ENCODE data around the gene FCGR2B.
"Not testable (repeated sequence)": the region's sequence is repeated elsewhere in the genome, so short reads cannot be mapped to it uniquely, and the experiment has no call there.

FCGR2B gene

GRCh38 chr1:161674447-161674846, 11.5 kb downstream of the FCGR2B start:
- H3K4me1 ChIP-seq (ENCODE audit: control insufficient read depth, insufficient read depth, low read length, poor library complexity, severe bottlenecking); H3K4me3 ChIP-seq (ENCODE audit: insufficient read depth, low read depth, low read length, poor library complexity, severe bottlenecking); H3K27ac ChIP-seq (ENCODE audit: insufficient read depth, low read length, poor library complexity, severe bottlenecking); H3K36me3 ChIP-seq (ENCODE audit: control insufficient read depth, insufficient read depth, low read length); DNase-seq; H3K9me3 ChIP-seq (ENCODE audit: control insufficient read depth, low read length); H3K27me3 ChIP-seq (replicated peaks; ENCODE audit: control insufficient read depth, insufficient read depth, low read length, poor library complexity, severe bottlenecking): not testable (repeated sequence)

GRCh38 chr1:161674908-161675307, 12.0 kb downstream of the FCGR2B start:
- H3K27me3 ChIP-seq (replicated peaks; ENCODE audit: control insufficient read depth, insufficient read depth, low read length, poor library complexity, severe bottlenecking); H3K4me1 ChIP-seq (ENCODE audit: control insufficient read depth, insufficient read depth, low read length, poor library complexity, severe bottlenecking); DNase-seq; H3K9me3 ChIP-seq (ENCODE audit: control insufficient read depth, low read length); H3K36me3 ChIP-seq (ENCODE audit: control insufficient read depth, insufficient read depth, low read length); H3K27ac ChIP-seq (ENCODE audit: insufficient read depth, low read length, poor library complexity, severe bottlenecking); H3K4me3 ChIP-seq (ENCODE audit: insufficient read depth, low read depth, low read length, poor library complexity, severe bottlenecking): not testable (repeated sequence)

GRCh38 chr1:161676441-161676840, 13.5 kb downstream of the FCGR2B start:
- DNase-seq: no peak
- no peaks in the 10 kb centered on the region for H3K9me3 ChIP-seq (ENCODE audit: control insufficient read depth, low read length)
- no peak overlapping the region for H3K27ac ChIP-seq (ENCODE audit: insufficient read depth, low read length, poor library complexity, severe bottlenecking)
- H3K4me1 ChIP-seq (ENCODE audit: control insufficient read depth, insufficient read depth, low read length, poor library complexity, severe bottlenecking): no peaks in the 10 kb centered on the region
- no peak overlapping the region for H3K4me3 ChIP-seq (ENCODE audit: insufficient read depth, low read depth, low read length, poor library complexity, severe bottlenecking)
- H3K36me3 ChIP-seq (ENCODE audit: control insufficient read depth, insufficient read depth, low read length): no peaks in the 10 kb centered on the region
- H3K27me3 ChIP-seq (replicated peaks; ENCODE audit: control insufficient read depth, insufficient read depth, low read length, poor library complexity, severe bottlenecking): no peaks in the 10 kb centered on the region

GRCh38 chr1:161676958-161677689, 14.2 kb downstream of the FCGR2B start:
- Histone ChIP-seq H3K4me3 (ENCODE audit: insufficient read depth, low read depth, low read length, poor library complexity, severe bottlenecking) (no peak overlapping the region), H3K4me1 (ENCODE audit: control insufficient read depth, insufficient read depth, low read length, poor library complexity, severe bottlenecking) (no peaks in the 10 kb centered on the region), H3K9me3 (ENCODE audit: control insufficient read depth, low read length) (no peaks in the 10 kb centered on the region), H3K27ac (ENCODE audit: insufficient read depth, low read length, poor library complexity, severe bottlenecking) (no peak overlapping the region), H3K27me3 (replicated peaks; ENCODE audit: control insufficient read depth, insufficient read depth, low read length, poor library complexity, severe bottlenecking) (no peaks in the 10 kb centered on the region), H3K36me3 (ENCODE audit: control insufficient read depth, insufficient read depth, low read length) (no peaks in the 10 kb centered on the region)
- no peak for DNase-seq

GRCh38 chr1:161678500-161678899, 15.6 kb downstream of the FCGR2B start:
- Histone ChIP-seq H3K4me3 (ENCODE audit: insufficient read depth, low read depth, low read length, poor library complexity, severe bottlenecking) (no peak overlapping the region), H3K4me1 (ENCODE audit: control insufficient read depth, insufficient read depth, low read length, poor library complexity, severe bottlenecking) (no peaks in the 10 kb centered on the region), H3K36me3 (ENCODE audit: control insufficient read depth, insufficient read depth, low read length) (no peaks in the 10 kb centered on the region), H3K27ac (ENCODE audit: insufficient read depth, low read length, poor library complexity, severe bottlenecking) (no peak overlapping the region), H3K9me3 (ENCODE audit: control insufficient read depth, low read length) (no peaks in the 10 kb centered on the region), H3K27me3 (replicated peaks; ENCODE audit: control insufficient read depth, insufficient read depth, low read length, poor library complexity, severe bottlenecking) (no peaks in the 10 kb centered on the region)
- DNase-seq: no peak

- Histone ChIP-seq H3K9me3 (ENCODE audit: control insufficient read depth, low read length) (no peaks in the 10 kb centered on the region), H3K27ac (ENCODE audit: insufficient read depth, low read length, poor library complexity, severe bottlenecking) (no peak overlapping the region), H3K27me3 (replicated peaks; ENCODE audit: control insufficient read depth, insufficient read depth, low read length, poor library complexity, severe bottlenecking) (no peaks in the 10 kb centered on the region), H3K36me3 (ENCODE audit: control insufficient read depth, insufficient read depth, low read length) (no peaks in the 10 kb centered on the region), H3K4me3 (ENCODE audit: insufficient read depth, low read depth, low read length, poor library complexity, severe bottlenecking) (no peak overlapping the region), H3K4me1 (ENCODE audit: control insufficient read depth, insufficient read depth, low read length, poor library complexity, severe bottlenecking) (no peaks in the 10 kb centered on the region)
- DNase-seq: no peak
Measured at GRCh38 chr1:161681879-161682278, 18.9 kb downstream of the FCGR2B start.

- H3K36me3 ChIP-seq (ENCODE audit: control insufficient read depth, insufficient read depth, low read length): no peaks in the 10 kb centered on the region
- no peak for DNase-seq
- H3K4me1 ChIP-seq (ENCODE audit: control insufficient read depth, insufficient read depth, low read length, poor library complexity, severe bottlenecking): no peaks in the 10 kb centered on the region
- H3K9me3 ChIP-seq (ENCODE audit: control insufficient read depth, low read length): no peaks in the 10 kb centered on the region
- H3K27me3 ChIP-seq (replicated peaks; ENCODE audit: control insufficient read depth, insufficient read depth, low read length, poor library complexity, severe bottlenecking): no peaks in the 10 kb centered on the region
- H3K27ac ChIP-seq (ENCODE audit: insufficient read depth, low read length, poor library complexity, severe bottlenecking): no peak overlapping the region
- H3K4me3 ChIP-seq (ENCODE audit: insufficient read depth, low read depth, low read length, poor library complexity, severe bottlenecking): no peak overlapping the region
Measured at GRCh38 chr1:161688946-161689345, 26.0 kb downstream of the FCGR2B start.

GRCh38 chr1:161691846-161692245, 28.9 kb downstream of the FCGR2B start:
- Histone ChIP-seq H3K4me1 (ENCODE audit: control insufficient read depth, insufficient read depth, low read length, poor library complexity, severe bottlenecking) (no peaks in the 10 kb centered on the region), H3K4me3 (ENCODE audit: insufficient read depth, low read depth, low read length, poor library complexity, severe bottlenecking) (no peak overlapping the region), H3K9me3 (ENCODE audit: control insufficient read depth, low read length) (no peaks in the 10 kb centered on the region), H3K36me3 (ENCODE audit: control insufficient read depth, insufficient read depth, low read length) (no peaks in the 10 kb centered on the region), H3K27ac (ENCODE audit: insufficient read depth, low read length, poor library complexity, severe bottlenecking) (no peak overlapping the region), H3K27me3 (replicated peaks; ENCODE audit: control insufficient read depth, insufficient read depth, low read length, poor library complexity, severe bottlenecking) (no peaks in the 10 kb centered on the region)
- no peak for DNase-seq

GRCh38 chr1:161693020-161693712, 30.2 kb downstream of the FCGR2B start:
- not testable (repeated sequence) for H3K9me3 ChIP-seq (ENCODE audit: control insufficient read depth, low read length); DNase-seq; H3K27me3 ChIP-seq (replicated peaks; ENCODE audit: control insufficient read depth, insufficient read depth, low read length, poor library complexity, severe bottlenecking); H3K4me3 ChIP-seq (ENCODE audit: insufficient read depth, low read depth, low read length, poor library complexity, severe bottlenecking); H3K4me1 ChIP-seq (ENCODE audit: control insufficient read depth, insufficient read depth, low read length, poor library complexity, severe bottlenecking); H3K27ac ChIP-seq (ENCODE audit: insufficient read depth, low read length, poor library complexity, severe bottlenecking); H3K36me3 ChIP-seq (ENCODE audit: control insufficient read depth, insufficient read depth, low read length)

GRCh38 chr1:161698302-161698701, 35.4 kb downstream of the FCGR2B start:
- H3K27me3 ChIP-seq (replicated peaks; ENCODE audit: control insufficient read depth, insufficient read depth, low read length, poor library complexity, severe bottlenecking); H3K4me3 ChIP-seq (ENCODE audit: insufficient read depth, low read depth, low read length, poor library complexity, severe bottlenecking); DNase-seq; H3K9me3 ChIP-seq (ENCODE audit: control insufficient read depth, low read length); H3K36me3 ChIP-seq (ENCODE audit: control insufficient read depth, insufficient read depth, low read length); H3K27ac ChIP-seq (ENCODE audit: insufficient read depth, low read length, poor library complexity, severe bottlenecking); H3K4me1 ChIP-seq (ENCODE audit: control insufficient read depth, insufficient read depth, low read length, poor library complexity, severe bottlenecking): not testable (repeated sequence)

Data from effector memory CD4-positive, alpha-beta T cell (primary cell).